OCI-LY1 (cell line): ENCODE results near the gene PTPRU.

Experiments used
- H2AFZ ChIP-seq: fragments of 200-600 bp; sonication (generic), shearing (Covaris generic); 2 replicates; pipeline ENCODE4 v1.6.0; 2014; ENCODE audit warnings: antibody characterized with exemption, mild to moderate bottlenecking, low read length
- H3F3A ChIP-seq: fragments of 200-600 bp; sonication (generic), shearing (Covaris generic); 2 replicates; pipeline ENCODE4 v1.6.0; 2014; ENCODE audit warnings: mild to moderate bottlenecking, antibody characterized with exemption, low read length, moderate library complexity; ENCODE audit not compliant: insufficient read depth
- H3K27ac ChIP-seq: fragments of 200-600 bp; sonication (generic); 2 replicates; pipeline ENCODE4 v1.5.1; 2014; ENCODE audit warnings: low read length, mixed run types, mild to moderate bottlenecking, low read depth; ENCODE audit not compliant: poor library complexity, severe bottlenecking
- H3K27me3 ChIP-seq: fragments of 200-600 bp; sonication (generic); 2 replicates; pipeline ENCODE4 v1.6.0; 2014; ENCODE audit warnings: antibody characterized with exemption, mild to moderate bottlenecking, low read length, moderate library complexity; ENCODE audit not compliant: insufficient read depth
- H3K36me3 ChIP-seq: fragments of 200-600 bp; sonication (generic); 2 replicates; pipeline ENCODE4 v1.6.1; 2014; ENCODE audit warnings: mild to moderate bottlenecking, antibody characterized with exemption, low read length, moderate library complexity, mixed read lengths; ENCODE audit not compliant: insufficient read depth
- H3K4me1 ChIP-seq: fragments of 200-600 bp; sonication (generic); 2 replicates; pipeline ENCODE4 v1.5.1; 2014; ENCODE audit warnings: mild to moderate bottlenecking, low read length, moderate library complexity; ENCODE audit not compliant: insufficient read depth, severe bottlenecking
- H3K4me2 ChIP-seq: fragments of 200-600 bp; sonication (generic), shearing (Covaris generic); 2 replicates; pipeline ENCODE4 v1.6.1; 2014; ENCODE audit warnings: low read length
- H3K4me3 ChIP-seq: fragments of 200-600 bp; sonication (generic); 2 replicates; pipeline ENCODE4 v1.5.1; 2014; ENCODE audit warnings: low read length, low read depth, mild to moderate bottlenecking, mixed read lengths; ENCODE audit not compliant: poor library complexity, severe bottlenecking
- H3K79me2 ChIP-seq: fragments of 200-600 bp; shearing (Covaris generic); 2 replicates; pipeline ENCODE4 v1.6.1; 2016; ENCODE audit warnings: mixed run types, low read length, mixed read lengths; ENCODE audit not compliant: insufficient read depth
- H3K9ac ChIP-seq: fragments of 200-600 bp; sonication (generic), shearing (Covaris generic); 2 replicates; pipeline ENCODE4 v1.6.1; 2014; ENCODE audit warnings: mild to moderate bottlenecking, low read length, mixed read lengths
- H3K9me2 ChIP-seq: fragments of 200-600 bp; sonication (generic), shearing (Covaris generic); 2 replicates; pipeline ENCODE4 v1.6.1; 2014; ENCODE audit warnings: low read depth, mild to moderate bottlenecking, low read length, mixed read lengths
- H3K9me3 ChIP-seq: fragments of 200-600 bp; shearing (Covaris generic); 2 replicates; pipeline ENCODE4 v1.6.1; 2014; ENCODE audit warnings: low read length, mixed read lengths
- H4K20me1 ChIP-seq: fragments of 200-600 bp; sonication (generic), shearing (Covaris generic); 2 replicates; pipeline ENCODE4 v1.6.0; 2016; ENCODE audit warnings: mild to moderate bottlenecking, low read length; ENCODE audit not compliant: insufficient read depth
- EZH2 ChIP-seq: fragments of 200-600 bp; sonication (generic), shearing (Covaris generic); IDR thresholded peaks from 2 replicates; pipeline ENCODE4 v1.8.0; 2017; ENCODE audit warnings: borderline replicate concordance, mixed run types, mild to moderate bottlenecking, antibody characterized with exemption, low read length, moderate library complexity, mixed read lengths
- TF ChIP-seq, protein P1 (sequence below): fragments of 200-600 bp; sonication (generic), shearing (Covaris generic); IDR thresholded peaks from 2 replicates; pipeline ENCODE4 v1.5.1; 2017; ENCODE audit warnings: mild to moderate bottlenecking, antibody characterized with exemption, low read length, moderate library complexity, mixed read lengths

The PTPRU gene

DNA sequence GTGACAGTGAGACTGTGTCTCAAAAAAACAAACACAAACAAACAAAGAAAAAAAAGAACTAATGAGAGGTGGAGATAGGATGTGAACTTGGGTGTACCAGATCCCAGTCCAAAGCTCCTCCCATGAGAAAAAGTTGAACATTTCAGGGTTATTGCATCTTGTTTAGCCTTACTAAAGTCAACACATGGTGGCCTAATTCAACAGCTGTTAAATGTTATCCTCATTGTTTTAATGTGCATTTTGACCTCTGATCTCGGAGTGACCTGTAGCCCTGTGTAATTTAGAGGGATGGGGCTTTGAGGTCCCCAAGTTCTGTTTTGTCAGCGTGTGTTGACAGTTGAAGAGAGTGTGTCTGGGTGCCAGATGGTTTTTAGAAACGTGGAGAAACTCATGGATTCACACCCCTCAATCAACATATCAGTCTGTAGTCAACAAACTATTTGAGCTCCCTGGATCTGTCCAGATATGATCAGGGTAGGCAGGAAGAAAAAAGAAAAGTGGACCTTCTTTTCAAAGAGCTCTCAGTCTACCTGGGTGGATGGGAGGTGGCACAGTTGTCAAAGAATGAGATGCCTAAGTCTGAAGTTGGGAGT lies 34.7 kb downstream of the PTPRU start:
- no peaks in the 10 kb centered on the region for H3K9me3 ChIP-seq
- H3F3A ChIP-seq = no peaks in the 10 kb centered on the region
- H2AFZ ChIP-seq = no peak overlapping the region
- no peak overlapping the region for H3K27ac ChIP-seq
- H3K4me3 ChIP-seq = no peak overlapping the region
- H3K27me3 ChIP-seq = no peaks in the 10 kb centered on the region; the same call in 1 of the 2 replicates
- H3K9ac ChIP-seq = no peak overlapping the region
- no peaks in the 10 kb centered on the region for H3K79me2 ChIP-seq
- TF ChIP-seq, protein P1, sequence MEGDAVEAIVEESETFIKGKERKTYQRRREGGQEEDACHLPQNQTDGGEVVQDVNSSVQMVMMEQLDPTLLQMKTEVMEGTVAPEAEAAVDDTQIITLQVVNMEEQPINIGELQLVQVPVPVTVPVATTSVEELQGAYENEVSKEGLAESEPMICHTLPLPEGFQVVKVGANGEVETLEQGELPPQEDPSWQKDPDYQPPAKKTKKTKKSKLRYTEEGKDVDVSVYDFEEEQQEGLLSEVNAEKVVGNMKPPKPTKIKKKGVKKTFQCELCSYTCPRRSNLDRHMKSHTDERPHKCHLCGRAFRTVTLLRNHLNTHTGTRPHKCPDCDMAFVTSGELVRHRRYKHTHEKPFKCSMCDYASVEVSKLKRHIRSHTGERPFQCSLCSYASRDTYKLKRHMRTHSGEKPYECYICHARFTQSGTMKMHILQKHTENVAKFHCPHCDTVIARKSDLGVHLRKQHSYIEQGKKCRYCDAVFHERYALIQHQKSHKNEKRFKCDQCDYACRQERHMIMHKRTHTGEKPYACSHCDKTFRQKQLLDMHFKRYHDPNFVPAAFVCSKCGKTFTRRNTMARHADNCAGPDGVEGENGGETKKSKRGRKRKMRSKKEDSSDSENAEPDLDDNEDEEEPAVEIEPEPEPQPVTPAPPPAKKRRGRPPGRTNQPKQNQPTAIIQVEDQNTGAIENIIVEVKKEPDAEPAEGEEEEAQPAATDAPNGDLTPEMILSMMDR = no peak
- no peak for TF ChIP-seq EZH2
- H3K9me2 ChIP-seq = no peaks in the 10 kb centered on the region
- H3K36me3 ChIP-seq = no peaks in the 10 kb centered on the region
- no peaks in the 10 kb centered on the region for H4K20me1 ChIP-seq
- H3K4me1 ChIP-seq = no peaks in the 10 kb centered on the region
- H3K4me2 ChIP-seq = no peak overlapping the region

DNA sequence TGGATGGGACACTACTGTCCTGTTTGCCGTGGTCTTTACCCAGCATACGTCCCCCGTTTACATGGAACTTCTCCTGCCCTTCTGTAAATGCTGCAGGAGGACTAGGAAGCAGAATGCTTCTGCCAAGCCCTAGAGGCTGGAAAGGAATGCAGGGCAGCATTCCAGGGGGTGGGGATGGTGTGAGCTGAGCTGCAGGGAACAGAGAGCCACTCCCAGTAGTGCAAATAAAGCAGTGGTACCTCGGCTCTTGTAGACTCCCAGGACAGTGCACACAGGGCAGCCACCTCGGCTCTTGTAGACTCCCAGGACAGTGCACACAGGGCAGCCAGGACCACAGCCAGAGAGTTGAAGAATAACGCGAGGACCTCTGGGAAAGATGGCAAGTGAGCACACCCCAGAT lies 35.4 kb downstream of the PTPRU start:
- H4K20me1 ChIP-seq = no peaks in the 10 kb centered on the region
- H3F3A ChIP-seq = no peaks in the 10 kb centered on the region
- no peaks in the 10 kb centered on the region for H3K4me1 ChIP-seq
- no peak for TF ChIP-seq EZH2
- TF ChIP-seq, protein P1 = no peak
- no peaks in the 10 kb centered on the region; the same call in 1 of the 2 replicates for H3K27me3 ChIP-seq
- no peaks in the 10 kb centered on the region for H3K9me2 ChIP-seq
- H3K9me3 ChIP-seq = no peaks in the 10 kb centered on the region
- H3K4me2 ChIP-seq = no peak overlapping the region
- H3K36me3 ChIP-seq = no peaks in the 10 kb centered on the region
- no peaks in the 10 kb centered on the region for H3K79me2 ChIP-seq
- no peak overlapping the region for H2AFZ ChIP-seq
- no peak overlapping the region for H3K27ac ChIP-seq
- H3K4me3 ChIP-seq = no peak overlapping the region
- H3K9ac ChIP-seq = no peak overlapping the region

DNA sequence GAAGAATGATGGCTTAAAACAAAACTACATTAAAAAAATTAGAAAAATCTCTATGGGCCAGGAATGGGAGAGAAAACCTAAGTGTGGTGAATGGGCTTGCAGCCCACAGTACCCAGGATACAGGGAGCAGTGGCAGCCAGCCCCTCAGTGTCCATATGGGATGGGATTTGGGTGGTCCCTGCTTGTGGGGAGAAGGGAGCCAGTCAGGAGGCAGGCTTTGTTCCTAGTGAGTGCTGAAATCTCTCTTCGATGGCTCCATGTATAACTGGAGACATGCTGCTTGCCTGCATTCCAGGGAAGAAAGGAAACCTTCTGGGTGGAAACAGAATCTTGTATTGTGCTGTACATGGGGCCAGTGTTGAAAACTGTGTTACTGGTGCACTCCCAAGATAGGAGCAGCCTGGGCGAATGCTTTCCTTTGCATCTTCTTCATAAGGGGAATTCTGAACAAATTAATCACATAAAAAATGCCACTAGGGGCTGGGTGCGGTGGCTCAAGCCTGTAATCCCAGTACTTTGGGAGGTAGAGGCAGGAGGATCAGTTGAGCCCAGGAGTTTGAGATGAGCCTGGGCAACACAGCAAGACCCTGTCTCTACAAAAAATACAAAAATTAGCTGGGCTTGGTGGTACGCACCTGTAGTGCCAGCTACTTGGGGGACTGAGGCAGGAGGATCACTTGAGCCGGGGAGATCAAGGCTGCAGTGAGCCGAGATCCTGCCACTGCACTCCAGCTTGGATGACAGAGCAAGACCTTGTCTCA lies 36.0 kb downstream of the PTPRU start:
- Histone ChIP-seq H3K36me3 (no peaks in the 10 kb centered on the region), H3K4me2 (no peak overlapping the region), H3K4me1 (no peaks in the 10 kb centered on the region), H3K27ac (no peak overlapping the region), H2AFZ (no peak overlapping the region), H4K20me1 (no peaks in the 10 kb centered on the region), H3K9ac (no peak overlapping the region), H3K9me3 (no peaks in the 10 kb centered on the region), H3K9me2 (no peaks in the 10 kb centered on the region), H3K27me3 (no peaks in the 10 kb centered on the region), H3K79me2 (no peaks in the 10 kb centered on the region), H3F3A (no peaks in the 10 kb centered on the region), H3K4me3 (no peak overlapping the region)
- TF ChIP-seq EZH2 = no peak
- TF ChIP-seq, protein P1 = no peak
